SK-MEL-5 (cell line): ENCODE data around the gene SORBS2. TPM values are rescaled to one million over a fixed set of nuclear protein-coding genes. Genes with fewer than 3 reads are reported as not detected.
A peak's percentile ranks its signal among the peaks of the same experiment; 100 is the strongest.
"Not testable (repeated sequence)": the region's sequence is repeated elsewhere in the genome, so short reads cannot be mapped to it uniquely, and the experiment has no call there.

Experiments used
- DNase-seq: peaks from one replicate; pipeline ENCODE4 v3.0.0-alpha.2; 2016; ENCODE audit warnings: low read depth, low spot score
- in situ Hi-C: cut with HindIII; loops from 2 replicates; pipeline ENCODE4 v1.10.0; 2016; ENCODE audit warnings: low sequenced_read_pairs, high pct_unique_total_duplicates, low pct_unique_long_range_greater_than_20kb
- total RNA-seq: library from RNA; depleted of rRNA; stranded (reverse); fragments of >200 nt; shearing (Covaris generic); gene quantifications from 2 replicates; pipeline ENCODE4 v1.2.3, GENCODE V29; 2014

The SORBS2 gene
- total RNA-seq, 1 experiment from 2014 or later: 45.8 TPM

DNA sequence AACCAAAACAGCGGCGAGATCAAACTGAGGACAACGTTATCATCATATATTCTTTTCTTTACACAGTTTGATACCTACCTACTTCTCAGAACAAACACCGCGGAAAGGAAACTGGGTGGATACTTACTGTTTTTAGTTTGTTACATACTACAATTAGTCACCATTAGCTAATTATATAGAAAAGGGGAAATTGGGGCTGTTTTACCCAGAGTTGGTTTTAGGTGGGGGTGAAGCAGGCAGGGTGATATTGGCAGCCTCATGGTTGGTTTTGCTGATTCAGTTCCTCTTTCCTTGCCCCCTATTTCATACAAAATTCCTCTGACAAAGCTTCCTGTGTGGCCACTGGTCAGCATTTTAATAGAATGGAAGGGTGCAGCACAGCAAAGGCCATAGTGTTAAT, 77.8 kb downstream of the SORBS2 start:
- DNase-seq: no peak
- in situ Hi-C loops: no loop called here

DNA sequence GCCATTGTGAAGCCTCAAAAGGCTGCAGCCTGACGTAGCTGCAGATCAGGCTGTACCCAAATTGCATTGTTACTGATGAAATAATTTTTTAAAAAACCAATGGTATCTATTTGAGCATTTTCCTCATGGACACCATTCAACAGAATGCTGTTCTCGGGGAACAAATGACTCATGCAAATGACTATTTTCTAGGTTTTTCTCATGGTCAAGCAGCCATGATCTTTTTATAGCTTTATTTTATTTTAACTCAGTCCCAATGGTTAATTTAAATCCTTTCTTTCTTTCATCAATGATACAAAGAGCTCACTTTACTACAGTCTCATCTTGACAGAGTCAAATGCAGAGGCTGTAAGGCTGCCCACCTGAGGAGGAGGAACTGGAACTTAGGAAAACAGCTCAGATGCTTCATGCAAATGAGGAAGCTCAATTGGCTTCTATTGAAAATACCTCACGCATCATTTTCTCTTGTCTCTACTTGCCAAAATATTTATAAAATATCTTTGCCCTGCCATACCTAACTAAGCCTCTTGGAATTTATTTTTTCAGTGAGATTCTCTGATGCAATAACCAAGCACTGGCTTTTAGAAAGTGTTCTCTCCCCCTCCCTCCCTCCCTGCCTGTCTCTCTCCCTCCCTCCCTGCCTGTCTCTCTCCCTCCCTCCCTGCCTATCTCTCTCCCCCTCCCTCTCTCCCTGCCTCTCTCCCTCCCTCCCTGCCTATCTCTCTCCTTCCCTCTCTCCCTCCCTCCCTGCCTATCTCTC, 81.0 kb downstream of the SORBS2 start:
- no peak for DNase-seq
- in situ Hi-C loops: no loop called here

DNA sequence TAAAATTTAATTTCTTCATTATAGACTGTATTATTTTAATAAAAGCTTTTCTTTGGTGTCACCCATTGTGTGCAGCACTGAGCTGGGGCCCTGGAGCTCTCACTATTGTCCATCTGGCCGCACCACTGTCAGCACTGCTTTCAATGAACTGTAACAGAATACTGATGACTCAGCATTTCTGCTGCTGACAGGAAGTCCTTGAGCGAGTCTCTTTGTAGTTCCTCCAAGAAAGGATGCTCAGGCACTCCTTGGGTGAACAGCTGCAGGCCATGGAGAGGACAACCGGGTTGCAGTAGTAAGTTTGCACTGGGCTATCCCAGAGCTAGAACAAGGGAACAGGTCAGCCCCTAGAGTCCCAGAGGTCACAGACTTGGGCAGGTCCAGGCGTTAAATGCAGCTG, 81.6 kb downstream of the SORBS2 start:
- in situ Hi-C loops: no loop called here
- DNase-seq: no peak

DNA sequence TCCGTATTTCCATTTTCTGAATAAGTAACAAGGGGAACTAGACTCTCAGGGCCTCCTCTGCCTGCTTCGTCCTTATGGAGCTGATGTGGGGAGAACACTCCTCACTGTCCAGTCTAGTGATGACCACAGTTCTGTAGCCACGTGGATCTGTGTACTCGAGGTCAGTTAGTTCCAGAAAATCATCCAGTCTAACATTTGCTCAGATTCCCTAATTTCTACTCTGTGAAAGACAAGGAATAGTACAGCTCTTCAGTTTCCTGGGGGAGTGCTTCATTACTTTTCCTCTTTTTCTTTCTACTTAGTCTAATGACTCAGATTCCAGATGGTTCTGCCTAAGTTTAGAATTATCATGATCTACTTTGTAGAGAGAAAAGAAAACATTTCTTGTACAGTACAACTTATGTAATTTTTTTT, 82.6 kb downstream of the SORBS2 start:
- in situ Hi-C loops: loop anchor here (10.0 kb wide), 1 partner anchor 65 kb away; no protein-coding TSS in a partner anchor
- no peak for DNase-seq

DNA sequence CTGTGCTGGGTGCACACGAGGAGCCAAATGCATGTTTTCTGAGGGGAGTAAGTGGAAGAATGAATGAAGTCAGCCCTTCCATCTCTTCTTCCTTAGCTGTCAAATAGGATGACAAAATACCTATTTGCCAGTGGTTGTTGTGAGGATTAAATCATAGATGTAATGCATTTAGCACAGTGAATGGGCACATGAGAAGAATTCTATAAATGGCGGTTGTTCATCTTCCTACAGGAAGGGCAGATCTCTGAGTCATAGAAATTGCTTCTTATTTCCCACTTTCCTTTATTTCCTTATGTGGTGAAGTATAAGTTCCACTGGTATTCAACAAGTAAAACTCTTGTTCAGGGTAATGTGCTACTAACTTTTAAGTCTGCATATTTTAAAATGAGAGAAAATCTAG, 83.1 kb downstream of the SORBS2 start:
- in situ Hi-C loops: loop anchor here (10.0 kb wide), 1 partner anchor 64 kb away; no protein-coding TSS in a partner anchor

DNA sequence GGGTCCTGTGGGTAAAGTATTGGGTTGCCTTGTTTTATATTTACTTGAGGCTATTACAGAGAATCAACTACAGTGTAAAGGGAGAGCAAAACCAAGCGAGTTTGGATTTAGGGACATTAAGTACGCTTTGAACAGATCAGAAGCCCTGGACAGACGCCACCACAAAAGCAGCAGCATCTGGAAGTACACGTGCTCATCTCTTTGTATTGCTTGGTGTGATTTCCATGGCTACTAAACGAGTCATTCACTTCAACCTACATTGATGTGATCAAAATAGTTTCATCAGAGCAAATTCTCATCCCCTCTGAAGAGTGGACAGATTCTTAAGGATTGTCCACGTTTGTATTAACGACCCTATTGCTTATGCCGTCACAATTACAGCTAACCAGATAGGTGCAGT, 85.1 kb downstream of the SORBS2 start:
- in situ Hi-C loops: loop anchor here (10.0 kb wide), 1 partner anchor 62 kb away; no protein-coding TSS in a partner anchor
- DNase-seq: no peak

More for the DNA sequence above, 83.1 kb downstream of the SORBS2 start:
- DNase-seq: no peak

DNA sequence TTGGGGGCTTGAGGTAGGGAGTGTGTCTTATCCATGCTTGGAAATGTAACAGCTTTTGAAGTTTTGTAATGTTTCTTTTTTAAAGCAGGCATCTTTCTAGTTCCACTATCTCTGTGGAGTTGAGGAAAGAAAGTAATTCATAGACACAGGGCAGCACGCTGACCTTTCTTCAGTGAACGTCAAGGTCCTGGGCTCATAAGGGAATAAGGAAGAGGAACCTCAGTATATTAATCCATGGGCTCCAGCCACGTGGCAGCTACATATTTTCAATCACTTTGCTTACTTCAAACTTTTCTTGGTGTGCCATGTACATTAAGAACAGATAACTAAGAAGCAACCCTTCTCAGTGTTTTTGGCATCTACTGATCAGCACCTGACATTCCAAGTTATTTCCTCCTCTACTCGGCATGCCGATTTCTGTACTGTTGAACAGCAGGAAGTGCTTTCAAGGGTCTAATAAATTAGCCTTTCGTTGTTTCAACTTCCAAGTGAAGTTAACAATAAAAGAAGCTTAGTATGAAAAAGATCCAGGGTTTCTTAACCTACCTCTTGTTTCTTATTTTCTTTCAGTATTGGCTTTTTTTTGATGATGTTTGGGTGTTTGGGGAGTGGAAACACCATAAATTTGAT, 88.2 kb downstream of the SORBS2 start:
- in situ Hi-C loops: loop anchor here (10.0 kb wide), 1 partner anchor 59 kb away; no protein-coding TSS in a partner anchor
- no peak for DNase-seq

DNA sequence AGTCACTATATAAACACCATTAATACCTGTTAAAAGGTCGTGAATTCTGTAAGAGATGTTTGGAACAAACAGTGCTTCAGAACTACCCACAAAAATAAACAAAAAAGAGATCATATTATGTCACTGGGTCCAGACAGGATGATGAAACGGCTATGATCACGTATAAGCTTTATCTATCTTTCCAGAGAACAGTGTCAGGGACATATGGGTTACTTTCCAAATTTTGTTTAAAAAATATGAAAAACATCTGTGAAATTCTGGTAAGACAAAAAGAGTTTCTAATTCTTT, 90.0 kb downstream of the SORBS2 start:
- DNase-seq: peak; percentile 70
- in situ Hi-C loops: loop anchor here (10.0 kb wide), 1 partner anchor 57 kb away; no protein-coding TSS in a partner anchor

DNA sequence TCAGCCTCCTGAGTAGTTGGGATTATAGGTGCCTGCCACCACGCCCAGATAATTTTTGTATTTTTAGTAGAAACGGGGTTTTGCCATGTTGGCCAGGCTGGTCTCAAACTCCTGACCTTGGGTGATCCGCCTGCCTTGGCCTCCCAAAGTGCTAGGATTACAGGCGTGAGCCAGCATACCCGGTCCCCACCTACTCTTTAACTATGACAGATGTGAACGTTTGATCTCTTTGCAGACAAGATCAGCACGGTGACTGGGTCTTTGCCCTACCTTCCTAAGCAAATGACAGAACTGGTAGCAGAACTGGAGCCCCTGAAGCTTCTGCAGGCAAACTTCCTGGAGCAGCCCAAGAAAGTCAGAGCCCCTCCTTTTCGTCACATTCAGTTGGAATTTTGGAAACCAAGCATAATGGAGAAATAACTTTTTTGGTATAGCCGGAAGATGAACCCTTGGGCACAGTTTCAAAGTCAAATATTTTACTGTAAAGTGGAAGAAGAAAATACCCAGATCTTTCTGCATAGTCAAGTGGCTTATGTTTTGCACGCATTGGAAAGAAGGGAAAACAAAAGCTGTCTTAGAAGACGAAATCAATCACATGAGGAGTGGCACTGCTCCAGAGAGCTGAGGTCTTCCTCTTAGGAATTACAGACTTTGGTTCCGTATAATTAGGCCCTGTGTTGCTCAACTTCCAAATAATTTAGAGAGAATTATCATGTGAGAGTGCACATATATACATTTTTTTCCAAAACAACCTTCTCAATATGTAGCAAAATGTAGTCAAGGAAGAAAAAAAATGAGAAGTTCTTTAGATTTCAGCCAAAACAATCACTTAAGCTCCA, 90.6 kb downstream of the SORBS2 start:
- in situ Hi-C loops: loop anchor here (10.0 kb wide), 1 partner anchor 57 kb away; no protein-coding TSS in a partner anchor
- peak; percentile 96 for DNase-seq

DNA sequence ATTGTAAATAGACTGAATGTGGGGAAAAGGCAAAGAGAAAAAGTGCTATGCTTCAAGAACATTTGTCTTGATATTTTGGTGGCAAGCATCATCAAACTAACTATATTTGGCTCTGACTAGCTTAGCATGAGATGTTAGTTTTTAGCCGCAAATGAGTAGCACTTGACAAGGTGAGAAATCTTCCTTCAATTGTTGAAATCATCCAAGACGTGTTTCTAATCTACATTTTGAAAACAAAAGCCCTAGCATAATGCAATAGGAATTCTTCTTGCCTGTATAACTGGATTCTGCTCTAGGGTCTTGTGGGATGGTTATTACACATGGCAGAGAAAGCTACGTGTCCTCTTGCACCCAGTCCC, 92.5 kb downstream of the SORBS2 start:
- in situ Hi-C loops: no loop called here
- no peak for DNase-seq

DNA sequence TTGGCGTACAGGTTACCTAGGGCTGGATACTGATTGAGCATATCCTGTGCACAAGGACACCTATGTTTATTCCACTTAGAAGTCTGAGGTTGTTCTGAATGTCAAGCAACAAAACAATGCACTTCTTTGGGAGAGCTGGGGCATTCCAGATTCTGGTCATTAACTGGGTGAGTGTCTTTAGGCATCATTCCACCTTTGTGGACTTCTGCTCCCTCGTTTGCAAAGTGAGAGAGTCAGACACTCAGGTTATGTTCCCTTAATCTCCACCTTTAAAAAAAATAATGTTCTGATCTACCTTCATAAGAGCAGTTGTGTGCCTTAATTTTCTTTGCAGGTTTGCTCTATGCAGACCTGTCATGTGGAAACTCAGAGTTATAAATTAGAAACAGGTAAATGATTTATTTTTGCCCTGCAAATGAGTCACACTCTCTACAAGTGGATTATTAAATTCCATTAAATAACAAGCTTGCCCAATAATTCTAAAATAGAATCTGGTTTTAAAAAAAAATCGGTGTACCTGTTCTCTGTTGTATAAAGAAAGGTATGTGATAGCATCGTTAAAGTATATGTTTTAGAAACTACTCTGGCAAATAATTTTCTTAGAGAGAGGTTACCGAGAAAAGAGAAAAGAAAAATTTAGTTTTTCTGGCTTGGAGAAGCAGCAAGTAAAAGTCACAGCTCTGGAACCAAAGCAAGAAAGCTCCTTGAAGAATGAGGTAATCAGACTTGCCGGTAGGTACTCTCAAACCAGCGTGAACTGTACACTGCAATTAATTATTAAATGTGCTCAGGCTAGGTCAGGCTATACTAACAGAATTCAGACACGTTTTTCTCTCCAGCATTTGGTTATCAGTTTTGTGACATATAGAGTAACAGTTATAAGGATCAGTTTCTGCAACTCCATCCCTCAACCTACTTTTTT, 93.2 kb downstream of the SORBS2 start:
- in situ Hi-C loops: no loop called here
- no peak for DNase-seq

DNA sequence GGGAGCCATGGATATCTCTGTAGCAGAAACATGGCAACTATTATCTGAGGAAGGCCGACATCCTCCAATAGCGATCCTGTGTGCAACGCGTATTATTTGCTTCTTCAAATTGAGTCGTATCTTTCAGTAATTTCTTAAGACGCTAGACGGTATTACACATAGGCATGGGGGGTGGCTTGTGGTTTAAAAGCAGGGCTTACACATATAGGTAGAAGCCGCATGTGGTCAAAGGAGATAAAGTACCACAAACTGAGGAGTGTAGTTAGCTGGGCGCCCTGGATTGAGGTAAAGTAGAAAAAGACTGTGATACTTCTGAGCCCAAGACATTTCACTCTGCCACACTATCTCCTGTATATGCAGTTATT, 94.6 kb downstream of the SORBS2 start:
- no peak for DNase-seq
- in situ Hi-C loops: no loop called here

DNA sequence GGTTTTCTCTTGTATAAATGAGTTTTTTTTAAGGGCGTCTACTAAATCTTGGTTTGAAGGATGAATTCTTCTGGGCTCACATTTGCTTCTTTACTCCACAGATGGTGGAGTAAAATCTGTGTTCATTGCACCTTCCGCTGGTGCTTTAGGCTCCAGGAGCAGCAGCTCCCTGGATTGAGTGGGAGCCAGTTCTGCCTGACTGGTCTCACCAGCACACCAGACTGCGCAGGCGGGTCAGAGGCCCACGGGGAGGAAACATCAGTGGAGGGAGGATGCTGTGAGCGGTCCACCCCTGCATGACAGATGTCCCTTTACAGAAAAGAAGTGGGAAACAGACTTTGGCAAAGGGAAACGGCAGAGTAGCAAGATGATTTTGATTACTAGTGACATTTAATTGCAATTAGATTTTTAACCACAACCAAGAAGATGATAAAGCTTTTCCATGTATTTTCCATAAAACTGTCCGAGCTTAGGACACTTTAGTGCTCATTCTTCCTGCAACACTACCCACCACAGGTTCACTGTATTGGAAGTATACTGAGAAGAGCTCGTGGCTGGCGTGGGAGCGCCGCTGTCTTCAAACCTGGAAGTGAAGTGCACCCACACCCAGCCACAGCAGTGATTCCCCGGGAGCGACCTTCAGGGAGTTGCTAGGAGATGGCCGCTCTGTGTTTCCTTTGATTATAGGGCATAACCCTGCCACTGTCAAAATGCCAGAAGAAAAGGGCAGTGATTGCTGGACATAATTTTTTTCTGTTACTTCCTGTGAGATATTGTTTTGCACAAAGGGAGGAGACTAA, 95.2 kb downstream of the SORBS2 start:
- DNase-seq: no peak
- in situ Hi-C loops: no loop called here

DNA sequence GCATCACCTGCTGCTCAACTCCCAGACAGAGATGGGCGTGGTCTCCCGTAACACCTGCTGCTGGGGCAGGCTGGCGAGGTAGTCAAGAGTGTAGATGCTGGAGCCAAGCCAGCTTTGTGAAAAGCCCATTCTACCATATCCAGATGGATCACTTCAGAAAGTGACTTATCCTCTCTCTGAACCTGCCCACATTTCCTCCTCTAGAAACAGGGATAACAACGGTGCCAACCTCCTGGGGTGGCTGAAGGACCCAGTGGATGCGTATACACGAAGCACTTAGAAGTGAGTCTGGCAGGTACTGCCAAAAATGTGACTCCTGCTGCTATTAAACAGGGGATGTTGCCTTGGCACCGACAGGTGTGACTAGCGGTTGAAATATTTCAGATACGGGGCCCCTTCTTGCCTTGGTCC, 95.8 kb downstream of the SORBS2 start:
- in situ Hi-C loops: no loop called here
- no peak for DNase-seq

DNA sequence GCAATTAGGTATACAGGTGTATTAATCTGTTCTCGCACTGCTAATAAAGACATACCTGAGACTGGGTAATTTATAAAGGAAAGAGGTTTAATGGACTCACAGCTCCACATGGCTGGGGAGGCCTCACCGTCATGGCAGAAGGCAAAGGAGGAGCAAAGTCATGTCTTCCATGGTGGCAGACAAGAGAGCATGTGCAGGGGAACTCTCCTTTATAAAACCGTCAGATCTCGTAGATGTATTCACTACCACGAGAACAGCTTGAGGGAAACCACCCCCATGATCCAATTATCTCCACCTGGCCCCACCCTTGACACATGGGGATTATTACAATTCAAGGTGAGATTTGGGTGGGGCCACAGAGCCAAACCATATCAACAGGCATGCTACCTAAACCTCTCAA, 97.5 kb downstream of the SORBS2 start:
- DNase-seq, in situ Hi-C loops: not testable (repeated sequence)

DNA sequence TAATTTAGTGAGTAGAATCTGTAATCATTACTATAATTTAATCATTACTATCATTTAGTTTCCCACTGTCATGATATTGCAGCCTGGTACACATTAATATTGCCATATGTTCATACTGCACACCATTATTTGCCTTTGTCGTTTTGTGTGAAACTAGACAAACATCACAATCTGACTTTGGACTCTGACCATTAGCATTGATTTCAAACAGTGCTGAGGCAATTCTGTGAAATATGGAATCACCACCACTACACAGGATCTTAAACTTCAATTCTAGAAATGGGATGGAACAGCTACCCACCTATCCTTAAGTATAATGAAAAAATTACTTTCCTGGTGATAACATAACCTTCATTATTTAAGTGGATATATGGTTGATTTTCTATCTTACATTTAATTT, 98.3 kb downstream of the SORBS2 start:
- in situ Hi-C loops: no loop called here
- DNase-seq: no peak

DNA sequence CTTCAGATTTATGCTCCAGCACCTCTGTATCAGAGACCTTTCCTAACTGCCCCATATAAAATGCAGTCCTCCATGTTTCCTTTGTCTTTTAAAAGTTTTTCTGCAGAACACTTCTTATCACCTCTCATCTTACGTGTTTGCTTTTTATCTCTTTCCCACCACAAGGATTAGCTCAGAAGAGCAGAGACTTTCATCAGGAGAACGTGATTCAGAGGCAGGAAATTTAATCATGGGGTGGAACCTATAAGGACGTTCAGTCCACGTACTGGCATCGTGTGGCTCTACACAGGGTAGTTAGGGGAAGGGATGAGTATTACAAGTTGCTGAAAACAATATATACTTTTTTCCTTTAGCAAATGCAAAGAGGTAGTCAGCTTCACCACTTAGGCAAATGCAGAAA, 98.7 kb downstream of the SORBS2 start:
- DNase-seq: no peak
- in situ Hi-C loops: no loop called here
